Keratinocyte (primary cell): ENCODE data around the gene TNFRSF17. TPM values are rescaled to one million over a fixed set of nuclear protein-coding genes. Genes with fewer than 3 reads are reported as not detected.

Experiments
- DNase-seq: peaks from one replicate; pipeline ENCODE4 v3.0.0-alpha.2; 2011; ENCODE audit warnings: low read depth, missing footprints, low spot score
- FAIRE-seq: peaks from 2 replicates; lab custom pipeline; 2011; peaks lifted over from hg19 to GRCh38; lab: Jason Lieb, UNC
- H2AFZ ChIP-seq: 2 replicates; pipeline ENCODE4 v1.6.0; 2012; ENCODE audit warnings: low read length, control low read depth, inconsistent platforms; ENCODE audit not compliant: control insufficient read depth
- H3K27ac ChIP-seq: 2 replicates; pipeline ENCODE4 v1.5.1; 2011; ENCODE audit warnings: low read length; ENCODE audit not compliant: control insufficient read depth, insufficient read depth
- H3K27me3 ChIP-seq: 3 replicates; pipeline ENCODE4 v1.6.0; 2011; ENCODE audit warnings: low read length; ENCODE audit not compliant: control insufficient read depth, insufficient read depth; ENCODE audit errors: extremely low read depth
- H3K36me3 ChIP-seq, 2 experiments: 2 replicates in 1 of 2; 3 replicates in 1 of 2; pipeline ENCODE4 v1.5.1; 2011; ENCODE audit warnings: low read length in 2 of 2, mild to moderate bottlenecking in 1 of 2; ENCODE audit not compliant: control insufficient read depth in 2 of 2, insufficient read depth in 2 of 2; ENCODE audit errors: extremely low read depth in 1 of 2
- H3K4me1 ChIP-seq: 3 replicates; pipeline ENCODE4 v1.5.1; 2011; ENCODE audit warnings: low read length; ENCODE audit not compliant: control insufficient read depth, insufficient read depth; ENCODE audit errors: extremely low read depth
- H3K4me2 ChIP-seq: 3 replicates; pipeline ENCODE4 v1.6.0; 2011; ENCODE audit warnings: low read depth, low read length; ENCODE audit not compliant: control insufficient read depth, insufficient read depth; ENCODE audit errors: extremely low read depth
- H3K4me3 ChIP-seq, 3 experiments: fragments of 200-600 bp in 1 of 3; sonication (generic) in 1 of 3; 2 replicates in 2 of 3; 3 replicates in 1 of 3; pipeline ENCODE4 v1.5.1; 2011 to 2016; ENCODE audit warnings: low read length in 3 of 3, mild to moderate bottlenecking in 3 of 3, control low read depth in 2 of 3, inconsistent platforms in 1 of 3, low read depth in 1 of 3, mixed read lengths in 1 of 3, mixed run types in 1 of 3, moderate library complexity in 1 of 3; ENCODE audit not compliant: control insufficient read depth in 2 of 3, insufficient read depth in 2 of 3; ENCODE audit errors: extremely low read depth in 1 of 3
- H3K79me2 ChIP-seq: 2 replicates; pipeline ENCODE4 v1.6.0; 2012; ENCODE audit warnings: low read length; ENCODE audit not compliant: control insufficient read depth, insufficient read depth
- H3K9ac ChIP-seq: 3 replicates; pipeline ENCODE4 v1.6.0; 2011; ENCODE audit warnings: low read length; ENCODE audit not compliant: control insufficient read depth, insufficient read depth; ENCODE audit errors: extremely low read depth
- H3K9me1 ChIP-seq: 3 replicates; pipeline ENCODE4 v1.6.0; 2011; ENCODE audit warnings: low read length; ENCODE audit not compliant: control insufficient read depth, insufficient read depth; ENCODE audit errors: extremely low read depth
- H3K9me3 ChIP-seq: 2 replicates; pipeline ENCODE4 v1.5.1; 2012; ENCODE audit warnings: low read depth, low read length; ENCODE audit not compliant: control insufficient read depth
- H4K20me1 ChIP-seq: 3 replicates; pipeline ENCODE4 v1.6.0; 2011; ENCODE audit warnings: low read length; ENCODE audit not compliant: control insufficient read depth, insufficient read depth; ENCODE audit errors: extremely low read depth
- CTCF ChIP-seq, 3 experiments: IDR thresholded peaks in 1 of 3; conservative IDR thresholded peaks in 1 of 3; optimal IDR thresholded peaks in 1 of 3; 2 replicates in 2 of 3; 3 replicates in 1 of 3; pipeline versions ENCODE3 to v1.5.1; 2011; ENCODE audit warnings: low read length in 3 of 3, mild to moderate bottlenecking in 3 of 3, moderate library complexity in 2 of 3, control low read depth in 1 of 3, inconsistent platforms in 1 of 3; ENCODE audit not compliant: insufficient read depth in 2 of 3; ENCODE audit errors: extremely low read depth in 1 of 3
- EZH2 ChIP-seq: IDR thresholded peaks from one replicate; pipeline ENCODE4 v1.6.1; 2012; ENCODE audit warnings: inconsistent platforms, mild to moderate bottlenecking, low read length, moderate library complexity
- dilution Hi-C: fragments of 300-500 bp; cut with MboI; formaldehyde crosslinking; loops from one replicate; pipeline ENCODE4 v1.7.0; 2020; ENCODE audit warnings: low sequenced_read_pairs; ENCODE audit not compliant: extremely low pct_ligation_motif_present
- polyA plus RNA-seq, 5 experiments: library from polyadenylated mRNA; depleted of rRNA in 3 of 5; stranded (reverse) in 3 of 5; stranded (forward) in 1 of 5; unstranded in 1 of 5; fragments of >200 nt; gene quantifications; 1 replicate in 1 of 5; 2 replicates in 3 of 5; 3 replicates in 1 of 5; pipeline versions ENCODE4 v1.2.1 to v1.2.3, GENCODE V29; 2011 to 2012; ENCODE audit warnings: missing spikeins in 2 of 5, low read depth in 1 of 5, low replicate concordance in 1 of 5

The TNFRSF17 gene
- polyA plus RNA-seq, 1 donor (not counting 4 experiments of a cell fraction or from before 2014, with no cell fraction given) = not detected

- H4K20me1 ChIP-seq = no peaks in the 10 kb centered on the region
- DNase-seq (no peak), FAIRE-seq (no peak)
- H3K4me3 ChIP-seq = no peak overlapping the region
- H3K36me3 ChIP-seq = no peaks in the 10 kb centered on the region
- H3K27me3 ChIP-seq = no peaks in the 10 kb centered on the region
- H3K79me2 ChIP-seq = no peaks in the 10 kb centered on the region
- H3K4me1 ChIP-seq = peaks cover 17% of the 10 kb centered on the region
- TF ChIP-seq EZH2 = no peak
- no peak for TF ChIP-seq CTCF (optimal IDR thresholded peaks at IDR 0.05 in 1 of 3, IDR thresholded peaks at IDR 0.05 in 1 of 3, conservative IDR thresholded peaks at IDR 0.05 in 1 of 3; ENCODE audit: extremely low read depth in 1 of 3, insufficient read depth in 2 of 3, low read length in 3 of 3)
- H3K9ac ChIP-seq = no peak overlapping the region
- H3K27ac ChIP-seq = no peak overlapping the region
- dilution Hi-C loops = no loop called here
- no peaks in the 10 kb centered on the region for H3K9me1 ChIP-seq
- no peaks in the 10 kb centered on the region for H3K9me3 ChIP-seq
- no peak overlapping the region for H3K4me2 ChIP-seq
- no peak overlapping the region for H2AFZ ChIP-seq
Observed at GRCh38 chr16:11963706-11964105, 1.3 kb upstream of the TNFRSF17 start.

GRCh38 chr16:11966173-11966572, 1.2 kb downstream of the TNFRSF17 start:
- no peak for FAIRE-seq
- Histone ChIP-seq H3K4me2 (no peak overlapping the region), H4K20me1 (no peaks in the 10 kb centered on the region), H3K27ac (no peak overlapping the region), H3K9me1 (no peaks in the 10 kb centered on the region), H2AFZ (no peak overlapping the region), H3K9ac (no peak overlapping the region), H3K4me3 (no peak overlapping the region), H3K79me2 (no peaks in the 10 kb centered on the region), H3K36me3 (no peaks in the 10 kb centered on the region), H3K4me1 (peaks cover 13% of the 10 kb centered on the region), H3K27me3 (no peaks in the 10 kb centered on the region), H3K9me3 (no peaks in the 10 kb centered on the region)
- dilution Hi-C loops = no loop called here
- no peak for DNase-seq
- no peak for TF ChIP-seq CTCF (optimal IDR thresholded peaks at IDR 0.05 in 1 of 3, IDR thresholded peaks at IDR 0.05 in 1 of 3, conservative IDR thresholded peaks at IDR 0.05 in 1 of 3; ENCODE audit: extremely low read depth in 1 of 3, insufficient read depth in 2 of 3, low read length in 3 of 3)
- TF ChIP-seq EZH2 = no peak
